Skeletal muscle tissue (tissue), 4 donors: ENCODE data around the gene PTDSS2. TPM values are rescaled to one million over a fixed set of nuclear protein-coding genes. Genes with fewer than 3 reads are reported as not detected.

ENCODE experiments used
- H3K27ac ChIP-seq: one replicate; pipeline ENCODE4 v1.7.0; 2013; ENCODE audit warnings: mild to moderate bottlenecking, low read depth, low read length, inconsistent platforms
- H3K27me3 ChIP-seq, 3 donors: one replicate each; pipeline ENCODE4 v1.7.0; 2013; ENCODE audit warnings: low read length in 3 of 3; ENCODE audit not compliant: control insufficient read depth in 3 of 3, insufficient read depth in 3 of 3
- H3K36me3 ChIP-seq, 3 donors: one replicate each; pipeline ENCODE4 v1.7.0; 2013; ENCODE audit warnings: low read length in 3 of 3; ENCODE audit not compliant: control insufficient read depth in 3 of 3, insufficient read depth in 3 of 3
- H3K4me1 ChIP-seq, 3 donors: one replicate each; pipeline ENCODE4 v1.7.0; 2013; ENCODE audit warnings: low read length in 3 of 3, mild to moderate bottlenecking in 3 of 3; ENCODE audit not compliant: control insufficient read depth in 3 of 3, insufficient read depth in 3 of 3
- H3K4me3 ChIP-seq, 3 donors: one replicate each; pipeline ENCODE4 v1.7.0; 2013; ENCODE audit warnings: low read length in 3 of 3
- H3K9ac ChIP-seq, 3 donors: one replicate each; pipeline ENCODE4 v1.7.0; 2013; ENCODE audit warnings: low read length in 3 of 3, mild to moderate bottlenecking in 3 of 3, moderate library complexity in 2 of 3, low read depth in 1 of 3
- H3K9me3 ChIP-seq, 3 donors: one replicate each; pipeline ENCODE4 v1.7.0; 2013; ENCODE audit warnings: low read length in 3 of 3; ENCODE audit not compliant: control insufficient read depth in 3 of 3
- total RNA-seq: library from RNA; depleted of rRNA; stranded (reverse); fragments of >200 nt; gene quantifications from one replicate; pipeline ENCODE4 v1.2.3, GENCODE V29; 2014
- donor health status: Osteomylitis.

PTDSS2 gene
- total RNA-seq, 1 donor from 2014 or later, result 21.4 TPM

DNA sequence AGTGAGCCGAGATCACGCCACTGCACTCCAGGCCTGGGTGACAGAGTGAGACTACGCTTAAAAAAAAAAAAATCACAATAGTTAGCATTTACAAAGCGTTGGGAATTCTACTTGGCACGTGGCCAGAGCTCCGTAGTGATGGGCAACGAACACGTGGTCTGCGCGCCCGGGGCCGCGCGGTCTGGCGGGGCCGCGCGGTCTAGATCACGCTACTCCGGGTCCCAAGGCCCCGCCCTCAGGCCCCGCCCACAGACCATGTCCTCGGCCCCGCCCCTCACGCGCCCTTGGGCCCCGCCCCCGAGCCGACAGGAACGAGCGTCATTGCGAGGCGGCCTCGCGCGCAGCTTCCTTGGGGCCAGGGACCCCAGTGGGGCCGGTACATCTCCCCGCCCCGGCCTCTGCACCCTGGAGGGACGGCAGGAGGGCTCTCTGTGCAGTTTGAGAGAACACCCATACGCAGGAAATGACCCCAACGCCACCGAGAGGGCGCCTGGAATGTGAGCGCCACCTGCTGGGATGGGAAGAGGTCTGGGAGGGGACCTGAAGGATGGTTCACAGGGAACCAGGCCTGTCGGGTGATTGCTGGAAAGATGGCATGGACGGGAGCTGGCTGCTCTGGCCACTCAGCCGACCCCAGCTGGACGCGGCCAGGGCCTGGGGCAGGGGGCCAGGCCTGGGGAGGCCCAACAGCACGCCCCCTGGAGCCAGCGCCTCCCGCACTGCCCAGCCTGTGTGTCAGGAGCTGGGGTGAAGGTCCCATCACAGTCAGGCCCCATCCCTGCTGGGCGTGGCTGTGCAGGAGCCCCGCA is 2.0 kb upstream of the PTDSS2 start:
- Histone ChIP-seq H3K4me1 (peaks cover 27 to 38% (median 27%) of the 10 kb centered on the region in 3 donors), H3K27ac (peak overlapping the region; percentile 89), H3K27me3 (peaks cover 3 to 7% (median 6%) of the 10 kb centered on the region in 3 donors), H3K4me3 (peak overlapping the region; percentile 77 to 90 (median 84)), H3K36me3 (peaks cover under 1 to 9% (median 5%) of the 10 kb centered on the region in 3 donors), H3K9ac (peak overlapping the region; percentile 70 to 88 (median 84)), H3K9me3 (no peaks in the 10 kb centered on the region)

DNA sequence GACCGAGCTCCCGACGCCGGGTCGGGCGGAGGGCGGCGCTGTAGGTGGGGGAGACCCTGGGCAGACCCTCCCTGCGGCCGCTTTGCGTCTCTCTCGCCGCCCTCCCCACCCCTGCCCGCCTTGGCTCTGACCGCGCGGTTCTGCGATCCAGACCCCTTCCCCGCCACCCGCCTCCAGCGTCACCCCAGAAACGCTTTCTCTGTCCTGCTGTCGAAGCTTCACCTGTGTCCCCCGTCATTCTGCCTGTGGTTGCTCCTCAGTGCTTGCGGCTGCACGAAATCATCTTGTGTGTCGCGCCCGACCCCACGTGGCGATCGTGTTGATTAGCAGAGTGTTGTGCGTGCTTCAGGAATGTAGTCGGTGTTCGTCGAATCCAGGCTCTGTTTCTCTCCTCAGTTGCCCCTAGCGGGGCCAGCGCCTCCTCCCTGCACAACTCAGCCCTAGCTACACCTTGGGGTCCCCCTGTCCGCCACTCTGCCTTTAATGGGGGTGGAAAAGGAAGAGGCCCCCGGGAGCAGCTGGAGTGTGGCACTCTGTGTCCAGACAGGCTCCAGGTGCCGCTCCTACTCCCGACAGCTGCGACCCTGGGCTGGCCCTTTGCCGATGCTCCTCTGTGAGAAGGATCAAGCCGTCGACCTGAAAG is 851 bp downstream of the PTDSS2 start:
- H3K36me3 ChIP-seq, result peaks cover 15 to 23% (median 17%) of the 10 kb centered on the region in 3 donors
- peak overlapping the region; percentile 82 to 91 (median 84) for H3K9ac ChIP-seq
- H3K4me1 ChIP-seq, result peaks cover 27 to 38% (median 27%) of the 10 kb centered on the region in 3 donors
- no peaks in the 10 kb centered on the region for H3K27me3 ChIP-seq
- H3K9me3 ChIP-seq, result no peaks in the 10 kb centered on the region
- H3K4me3 ChIP-seq, result peak overlapping the region; percentile 83 to 84 (median 84)
- H3K27ac ChIP-seq, result peak overlapping the region; percentile 79

DNA sequence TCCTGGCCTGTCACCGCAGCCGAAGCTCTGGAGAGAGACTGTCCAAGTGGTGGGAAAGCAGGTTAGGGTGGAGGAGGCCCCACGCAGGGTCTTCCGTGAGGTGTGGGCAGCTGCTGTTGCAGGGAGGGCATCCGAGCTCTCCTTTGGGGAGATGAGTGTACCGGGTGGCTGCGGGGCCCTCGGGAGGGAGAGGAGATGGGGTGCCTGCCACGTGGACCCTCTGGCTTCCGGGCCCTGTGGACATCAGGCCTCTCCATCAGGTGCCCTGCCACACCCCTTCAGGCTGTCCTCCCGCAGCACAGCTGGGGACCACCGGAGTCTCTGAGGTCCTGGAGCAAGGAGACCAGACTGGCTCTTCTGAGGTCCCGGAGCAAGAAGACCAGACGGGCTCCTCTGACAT is 1.7 kb downstream of the PTDSS2 start:
- Histone ChIP-seq H3K9me3 (no peaks in the 10 kb centered on the region), H3K27ac (no peak overlapping the region), H3K4me1 (peaks cover 27 to 38% (median 27%) of the 10 kb centered on the region in 3 donors), H3K27me3 (no peaks in the 10 kb centered on the region), H3K4me3 (peak overlapping the region in 2 of 3 donors; percentile 84), H3K9ac (peak overlapping the region in 1 of 3 donors; percentile 91), H3K36me3 (peaks cover 15 to 23% (median 17%) of the 10 kb centered on the region in 3 donors)

DNA sequence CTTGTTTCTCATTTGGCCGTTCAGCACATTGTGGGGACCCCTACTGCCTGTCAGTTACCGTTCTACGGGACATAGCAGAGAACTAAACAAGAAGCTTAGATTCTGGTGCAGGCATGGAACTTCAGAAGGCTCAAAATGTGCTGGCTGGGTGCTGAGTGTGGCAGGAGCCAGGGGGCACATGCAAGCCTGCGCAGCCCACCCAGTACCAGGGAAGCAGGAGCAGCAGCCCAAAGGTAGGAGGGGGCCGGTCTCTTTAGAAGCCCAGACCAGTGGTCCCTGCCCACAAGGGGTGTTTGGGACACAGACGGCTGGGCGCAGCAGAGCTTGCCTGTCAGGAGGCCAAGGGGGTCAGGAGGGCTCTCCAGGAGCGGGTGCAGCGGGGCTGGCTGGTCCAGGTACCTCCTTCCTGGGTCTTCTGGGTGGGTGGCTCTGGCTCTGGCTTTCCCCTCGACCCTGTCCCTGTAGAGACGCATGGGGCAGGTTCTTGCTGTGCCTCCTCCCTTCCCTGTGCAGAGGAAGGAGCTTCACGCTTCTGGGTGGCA is 2.2 kb downstream of the PTDSS2 start:
- Histone ChIP-seq H3K36me3 (peaks cover 15 to 23% (median 17%) of the 10 kb centered on the region in 3 donors), H3K4me1 (peaks cover 27 to 38% (median 27%) of the 10 kb centered on the region in 3 donors), H3K27ac (no peak overlapping the region), H3K9me3 (no peaks in the 10 kb centered on the region), H3K4me3 (no peak overlapping the region), H3K9ac (no peak overlapping the region), H3K27me3 (no peaks in the 10 kb centered on the region)

DNA sequence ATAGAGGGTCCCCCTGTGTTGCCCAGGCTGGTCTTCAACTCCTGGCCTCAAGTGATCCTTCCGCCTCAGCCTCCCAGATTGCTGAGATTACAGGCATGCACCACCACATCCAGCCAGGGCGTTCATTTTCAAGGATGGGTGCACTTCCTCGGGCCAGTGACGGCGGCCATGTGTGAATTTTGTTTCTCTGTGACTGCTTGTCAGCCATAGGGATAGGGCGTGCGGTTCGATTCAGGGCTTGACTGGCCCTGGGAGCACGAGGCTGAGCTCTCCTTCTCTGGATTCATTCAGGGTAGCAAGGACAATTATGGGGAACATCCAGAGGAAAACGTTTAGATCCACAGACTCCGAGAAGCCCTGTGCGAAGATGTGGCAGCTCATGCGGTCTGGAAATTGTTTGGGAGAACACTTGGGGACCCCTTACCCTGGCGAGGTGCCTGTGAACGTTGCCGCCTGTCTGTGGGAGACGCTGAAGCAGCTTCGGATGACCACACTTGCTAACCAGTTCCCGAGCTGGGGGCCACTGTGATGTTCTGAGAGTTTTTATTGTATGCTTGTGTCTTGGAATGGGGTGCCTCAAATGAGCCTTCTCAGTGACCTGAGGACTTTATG is 2.9 kb downstream of the PTDSS2 start:
- H3K9ac ChIP-seq, result no peak overlapping the region
- no peak overlapping the region for H3K27ac ChIP-seq
- no peak overlapping the region for H3K4me3 ChIP-seq
- H3K9me3 ChIP-seq, result no peaks in the 10 kb centered on the region
- peaks cover 17 to 23% (median 17%) of the 10 kb centered on the region in 3 donors for H3K36me3 ChIP-seq
- no peaks in the 10 kb centered on the region for H3K27me3 ChIP-seq
- peaks cover 27 to 38% (median 27%) of the 10 kb centered on the region in 3 donors for H3K4me1 ChIP-seq

DNA sequence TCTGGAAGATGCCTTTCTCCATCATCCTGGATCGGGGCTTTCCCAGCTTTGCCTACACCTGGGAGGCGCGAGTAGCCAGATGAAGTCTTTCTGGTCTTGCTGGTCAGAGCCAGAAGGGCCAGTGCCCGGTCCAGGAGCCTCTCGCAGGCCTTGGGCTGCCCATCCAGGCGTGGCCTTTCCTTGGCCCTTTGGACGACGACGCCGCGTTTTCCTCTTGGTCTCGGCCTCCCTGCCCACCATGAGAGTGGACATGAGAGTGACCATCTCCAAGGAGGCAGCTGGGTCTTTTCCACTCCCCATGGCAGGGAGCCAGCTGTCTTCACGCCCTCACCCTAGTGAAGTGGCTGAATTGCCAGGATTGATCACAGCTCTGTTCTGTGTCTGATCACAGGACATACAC is 3.5 kb downstream of the PTDSS2 start:
- no peaks in the 10 kb centered on the region for H3K27me3 ChIP-seq
- H3K4me1 ChIP-seq, result peaks cover 23 to 35% (median 23%) of the 10 kb centered on the region in 3 donors
- no peak overlapping the region for H3K27ac ChIP-seq
- H3K4me3 ChIP-seq, result no peak overlapping the region
- H3K9ac ChIP-seq, result no peak overlapping the region
- H3K36me3 ChIP-seq, result peaks cover 17 to 23% (median 17%) of the 10 kb centered on the region in 3 donors
- H3K9me3 ChIP-seq, result no peaks in the 10 kb centered on the region

DNA sequence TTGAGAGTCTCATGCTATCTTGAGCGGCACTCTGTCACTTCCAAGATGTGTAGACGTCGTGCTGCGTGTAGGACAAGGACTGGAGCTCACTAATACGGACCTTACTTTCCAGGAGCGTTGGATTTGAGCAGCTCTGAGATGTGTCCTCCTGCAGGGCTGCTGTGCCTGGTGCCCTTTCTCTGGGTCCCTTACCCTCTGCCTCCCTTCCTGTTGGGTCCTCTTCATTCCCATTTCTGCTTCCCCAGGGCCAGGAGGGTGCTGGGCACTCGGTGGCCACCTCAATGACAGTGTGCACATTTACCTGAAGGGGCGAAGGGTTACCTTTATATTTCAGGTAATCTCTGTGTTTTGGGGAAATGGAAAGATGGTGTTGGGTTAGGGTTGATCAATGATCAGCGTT is 4.0 kb downstream of the PTDSS2 start:
- Histone ChIP-seq H3K27me3 (no peaks in the 10 kb centered on the region), H3K27ac (no peak overlapping the region), H3K4me1 (peaks cover 19 to 31% (median 19%) of the 10 kb centered on the region in 3 donors), H3K9ac (peak overlapping the region in 1 of 3 donors; percentile 8), H3K4me3 (no peak overlapping the region), H3K9me3 (no peaks in the 10 kb centered on the region), H3K36me3 (peaks cover 17 to 23% (median 17%) of the 10 kb centered on the region in 3 donors)

DNA sequence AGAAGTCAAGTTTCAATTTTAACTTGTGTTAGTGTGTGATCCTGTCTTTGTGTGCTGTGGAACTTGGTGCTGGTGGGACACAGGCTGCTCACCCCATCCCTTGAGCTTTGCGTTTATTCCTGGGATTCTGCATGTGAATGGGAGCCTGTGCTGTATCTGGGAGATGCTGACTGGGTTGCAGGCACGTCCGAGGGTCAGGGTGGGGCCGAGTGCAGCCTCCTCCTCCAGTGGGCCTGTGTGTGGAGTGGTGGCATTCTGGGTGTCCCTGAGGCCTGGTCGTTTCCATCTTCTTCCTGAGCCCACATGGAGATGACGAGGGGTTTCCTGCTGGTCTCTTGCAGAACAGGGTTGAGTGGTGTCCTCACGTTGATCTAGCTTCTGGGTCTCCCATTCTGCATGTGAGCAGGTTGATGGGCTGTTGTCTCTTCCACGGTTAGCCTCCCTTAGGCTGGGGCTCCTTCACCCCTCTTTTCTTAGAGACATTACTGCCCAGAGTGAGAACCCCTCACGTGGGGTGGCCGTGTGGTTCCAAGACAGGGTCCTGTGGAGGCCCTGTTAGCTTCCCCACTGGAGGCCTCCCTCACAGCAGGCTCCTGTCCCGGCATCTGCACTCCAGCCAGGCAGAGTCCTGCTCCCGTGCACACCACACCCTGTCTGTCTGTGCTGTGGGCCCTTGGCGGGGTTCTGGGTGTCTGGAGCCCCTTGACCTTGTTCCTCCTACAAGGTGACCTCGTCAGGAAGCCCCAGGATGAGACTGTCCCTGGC is 4.9 kb downstream of the PTDSS2 start:
- Histone ChIP-seq H3K4me3 (no peak overlapping the region), H3K4me1 (peaks cover 10 to 22% (median 10%) of the 10 kb centered on the region in 3 donors), H3K9me3 (no peaks in the 10 kb centered on the region), H3K27me3 (no peaks in the 10 kb centered on the region), H3K9ac (no peak overlapping the region), H3K36me3 (peaks cover 22 to 26% (median 26%) of the 10 kb centered on the region in 3 donors), H3K27ac (no peak overlapping the region)

DNA sequence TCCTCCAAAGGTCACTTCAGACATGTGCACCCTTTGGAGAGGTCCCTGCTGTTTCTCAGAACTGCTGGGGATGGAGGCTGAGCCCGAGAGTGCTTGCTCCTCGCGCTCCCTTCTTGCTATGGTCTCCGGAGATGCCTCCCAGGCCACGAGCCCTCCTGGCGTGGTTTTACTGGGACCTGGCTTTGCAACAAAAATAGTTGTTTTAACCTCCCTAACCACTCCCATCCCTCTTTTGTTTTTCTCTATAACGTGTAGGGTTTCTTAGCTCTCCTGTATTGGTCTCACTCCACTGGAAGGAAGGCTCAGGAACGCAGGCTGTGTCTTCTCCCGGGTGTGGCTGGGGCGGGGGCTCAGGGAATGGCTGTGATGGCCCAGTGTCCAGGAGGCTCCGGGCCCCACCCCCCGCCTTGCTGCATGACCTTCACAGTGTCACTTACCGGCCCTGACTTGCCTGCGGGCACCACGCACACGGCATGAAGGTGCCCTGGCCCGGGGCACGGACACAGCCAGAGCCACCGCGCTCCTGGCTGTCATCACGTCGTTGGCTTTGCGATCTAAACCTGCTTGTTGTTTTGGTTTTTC is 5.6 kb downstream of the PTDSS2 start:
- no peak overlapping the region for H3K9ac ChIP-seq
- no peaks in the 10 kb centered on the region for H3K9me3 ChIP-seq
- H3K27ac ChIP-seq, result no peak overlapping the region
- H3K4me1 ChIP-seq, result peaks cover 10 to 19% (median 10%) of the 10 kb centered on the region in 3 donors
- no peaks in the 10 kb centered on the region for H3K27me3 ChIP-seq
- H3K4me3 ChIP-seq, result no peak overlapping the region
- peaks cover 27 to 32% (median 32%) of the 10 kb centered on the region in 3 donors for H3K36me3 ChIP-seq
